ENCODE results near the gene SMG7.

- TF ChIP-seq MAX (IDR thresholded peaks at IDR 0.05; ENCODE audit: insufficient read depth, insufficient read length) = no peak
- TF ChIP-seq EZH2 (IDR thresholded peaks at IDR 0.05; ENCODE audit: borderline replicate concordance, low read depth, low read length, severe bottlenecking) = no peak
- TF ChIP-seq, protein P1, sequence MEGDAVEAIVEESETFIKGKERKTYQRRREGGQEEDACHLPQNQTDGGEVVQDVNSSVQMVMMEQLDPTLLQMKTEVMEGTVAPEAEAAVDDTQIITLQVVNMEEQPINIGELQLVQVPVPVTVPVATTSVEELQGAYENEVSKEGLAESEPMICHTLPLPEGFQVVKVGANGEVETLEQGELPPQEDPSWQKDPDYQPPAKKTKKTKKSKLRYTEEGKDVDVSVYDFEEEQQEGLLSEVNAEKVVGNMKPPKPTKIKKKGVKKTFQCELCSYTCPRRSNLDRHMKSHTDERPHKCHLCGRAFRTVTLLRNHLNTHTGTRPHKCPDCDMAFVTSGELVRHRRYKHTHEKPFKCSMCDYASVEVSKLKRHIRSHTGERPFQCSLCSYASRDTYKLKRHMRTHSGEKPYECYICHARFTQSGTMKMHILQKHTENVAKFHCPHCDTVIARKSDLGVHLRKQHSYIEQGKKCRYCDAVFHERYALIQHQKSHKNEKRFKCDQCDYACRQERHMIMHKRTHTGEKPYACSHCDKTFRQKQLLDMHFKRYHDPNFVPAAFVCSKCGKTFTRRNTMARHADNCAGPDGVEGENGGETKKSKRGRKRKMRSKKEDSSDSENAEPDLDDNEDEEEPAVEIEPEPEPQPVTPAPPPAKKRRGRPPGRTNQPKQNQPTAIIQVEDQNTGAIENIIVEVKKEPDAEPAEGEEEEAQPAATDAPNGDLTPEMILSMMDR (IDR thresholded peaks at IDR 0.05; ENCODE audit: extremely low read depth in 1 of 2, insufficient read depth in 1 of 2, low read depth in 1 of 2, low read length in 2 of 2) = no peak
- no peak for TF ChIP-seq POLR2A (IDR thresholded peaks at IDR 0.05; ENCODE audit: low read depth, low read length)
- TF ChIP-seq POLR2AphosphoS5 (IDR thresholded peaks at IDR 0.05; ENCODE audit: insufficient read depth, low read depth, low read length) = no peak
- TF ChIP-seq FOS (IDR thresholded peaks at IDR 0.05; ENCODE audit: borderline replicate concordance, insufficient read depth, low read length) = no peak
Observed at GRCh38 chr1:183570451-183570850, 98.2 kb downstream of the SMG7 start.
